Upper lobe of left lung (tissue), 4 donors: ENCODE results near the gene TJP2.

Source experiments
- POLR2A ChIP-seq, 4 donors: fragments of 450-650 bp; IDR thresholded peaks; one replicate each; pipeline ENCODE4 v1.5.1; 2016 to 2017; ENCODE audit warnings: antibody characterized with exemption in 4 of 4, mild to moderate bottlenecking in 2 of 4
- TF ChIP-seq, protein P1 (sequence below), 6 experiments: fragments of 450-650 bp in 4 of 6; fragments of 200-600 bp in 2 of 6; sonication (generic) in 2 of 6; IDR thresholded peaks; one replicate each; pipeline ENCODE4 v1.5.1; 2016 to 2019; ENCODE audit warnings: antibody characterized with exemption in 6 of 6

DNA sequence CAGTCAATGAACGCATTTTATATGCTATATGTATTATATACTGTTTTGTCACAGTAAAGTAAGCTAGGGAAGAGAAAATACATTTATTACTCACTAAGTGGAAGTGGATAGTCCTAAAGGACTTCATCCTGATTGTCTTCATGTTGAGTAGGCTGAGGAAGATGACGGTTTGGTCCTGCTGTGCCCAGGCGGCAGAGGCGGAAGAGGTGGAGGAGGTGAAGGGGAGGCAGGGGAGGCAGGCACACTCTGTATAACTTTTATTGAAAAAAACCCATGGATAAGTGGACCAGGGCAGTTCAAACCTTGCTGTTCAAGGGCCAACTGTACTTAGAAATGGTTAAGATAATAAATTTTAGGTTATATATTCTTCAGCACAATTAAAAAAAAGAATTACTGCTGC is 28.5 kb downstream of the TJP2 start:
- TF ChIP-seq, protein P1, sequence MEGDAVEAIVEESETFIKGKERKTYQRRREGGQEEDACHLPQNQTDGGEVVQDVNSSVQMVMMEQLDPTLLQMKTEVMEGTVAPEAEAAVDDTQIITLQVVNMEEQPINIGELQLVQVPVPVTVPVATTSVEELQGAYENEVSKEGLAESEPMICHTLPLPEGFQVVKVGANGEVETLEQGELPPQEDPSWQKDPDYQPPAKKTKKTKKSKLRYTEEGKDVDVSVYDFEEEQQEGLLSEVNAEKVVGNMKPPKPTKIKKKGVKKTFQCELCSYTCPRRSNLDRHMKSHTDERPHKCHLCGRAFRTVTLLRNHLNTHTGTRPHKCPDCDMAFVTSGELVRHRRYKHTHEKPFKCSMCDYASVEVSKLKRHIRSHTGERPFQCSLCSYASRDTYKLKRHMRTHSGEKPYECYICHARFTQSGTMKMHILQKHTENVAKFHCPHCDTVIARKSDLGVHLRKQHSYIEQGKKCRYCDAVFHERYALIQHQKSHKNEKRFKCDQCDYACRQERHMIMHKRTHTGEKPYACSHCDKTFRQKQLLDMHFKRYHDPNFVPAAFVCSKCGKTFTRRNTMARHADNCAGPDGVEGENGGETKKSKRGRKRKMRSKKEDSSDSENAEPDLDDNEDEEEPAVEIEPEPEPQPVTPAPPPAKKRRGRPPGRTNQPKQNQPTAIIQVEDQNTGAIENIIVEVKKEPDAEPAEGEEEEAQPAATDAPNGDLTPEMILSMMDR (IDR thresholded peaks at IDR 0.05) = no peak
- no peak for TF ChIP-seq POLR2A (IDR thresholded peaks at IDR 0.05)
